ENCODE data around the gene SLIT1.

DNA sequence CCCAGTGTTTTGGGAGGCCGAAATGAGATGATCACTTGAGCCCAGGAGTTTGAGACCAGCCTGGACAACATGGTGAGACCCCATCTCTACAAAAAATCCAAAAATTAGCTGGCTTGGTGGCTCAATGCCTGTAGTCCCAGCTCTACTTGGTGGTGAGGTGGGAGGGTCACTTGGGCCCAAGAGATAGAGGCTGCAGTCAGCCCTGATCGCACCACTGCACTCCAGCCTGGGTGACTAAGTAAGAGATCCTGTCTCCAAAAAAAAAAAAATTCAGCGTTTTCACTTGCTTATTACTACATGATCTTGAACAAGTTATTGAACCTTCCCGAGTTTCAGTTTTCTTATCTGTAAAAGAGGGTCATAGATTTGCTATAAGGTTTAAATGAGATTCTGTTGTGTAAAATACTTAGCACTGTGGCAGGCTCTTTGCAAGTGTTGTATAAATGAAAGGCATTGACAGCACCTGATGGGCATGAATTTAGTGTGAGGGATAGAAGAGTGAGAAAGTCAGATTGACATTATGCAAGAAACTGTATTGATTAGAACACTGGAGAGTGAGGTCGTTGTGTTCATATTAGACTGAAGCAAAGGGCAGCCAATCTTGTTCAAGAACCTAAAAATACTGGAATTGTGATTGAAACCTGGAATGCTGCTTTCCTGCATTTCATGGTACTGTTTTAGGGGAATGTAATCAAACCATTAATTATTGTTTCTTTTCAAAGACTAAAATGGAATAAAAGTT, 216.9 kb downstream of the SLIT1 start:
- TF ChIP-seq, protein P1, sequence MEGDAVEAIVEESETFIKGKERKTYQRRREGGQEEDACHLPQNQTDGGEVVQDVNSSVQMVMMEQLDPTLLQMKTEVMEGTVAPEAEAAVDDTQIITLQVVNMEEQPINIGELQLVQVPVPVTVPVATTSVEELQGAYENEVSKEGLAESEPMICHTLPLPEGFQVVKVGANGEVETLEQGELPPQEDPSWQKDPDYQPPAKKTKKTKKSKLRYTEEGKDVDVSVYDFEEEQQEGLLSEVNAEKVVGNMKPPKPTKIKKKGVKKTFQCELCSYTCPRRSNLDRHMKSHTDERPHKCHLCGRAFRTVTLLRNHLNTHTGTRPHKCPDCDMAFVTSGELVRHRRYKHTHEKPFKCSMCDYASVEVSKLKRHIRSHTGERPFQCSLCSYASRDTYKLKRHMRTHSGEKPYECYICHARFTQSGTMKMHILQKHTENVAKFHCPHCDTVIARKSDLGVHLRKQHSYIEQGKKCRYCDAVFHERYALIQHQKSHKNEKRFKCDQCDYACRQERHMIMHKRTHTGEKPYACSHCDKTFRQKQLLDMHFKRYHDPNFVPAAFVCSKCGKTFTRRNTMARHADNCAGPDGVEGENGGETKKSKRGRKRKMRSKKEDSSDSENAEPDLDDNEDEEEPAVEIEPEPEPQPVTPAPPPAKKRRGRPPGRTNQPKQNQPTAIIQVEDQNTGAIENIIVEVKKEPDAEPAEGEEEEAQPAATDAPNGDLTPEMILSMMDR (IDR thresholded peaks at IDR 0.05) = no peak
- TF ChIP-seq POLR2A (IDR thresholded peaks at IDR 0.05) = no peak

Data from body of pancreas (tissue), 4 donors.